Neutrophil (primary cell): ENCODE results near the gene APBB1IP.
A peak's percentile ranks its signal among the peaks of the same experiment; 100 is the strongest.
"Not testable (repeated sequence)": the region's sequence is repeated elsewhere in the genome, so short reads cannot be mapped to it uniquely, and the experiment has no call there.

Experiments
- H3K27ac ChIP-seq: fragments of 200-600 bp; sonication (generic); 2 replicates; pipeline ENCODE4 v1.5.1; 2016; ENCODE audit warnings: mild to moderate bottlenecking, moderate library complexity
- H3K27me3 ChIP-seq: fragments of 200-600 bp; sonication (generic); 2 replicates; pipeline ENCODE4 v1.6.0; 2016; ENCODE audit warnings: mild to moderate bottlenecking
- H3K36me3 ChIP-seq: fragments of 200-600 bp; sonication (generic); 2 replicates; pipeline ENCODE4 v1.5.1; 2017
- H3K4me1 ChIP-seq, 2 experiments: fragments of 200-600 bp in 1 of 2; sonication (generic) in 1 of 2; 1 replicate in 1 of 2; 2 replicates in 1 of 2; pipeline versions ENCODE4 v1.5.1 to v1.6.1; 2013 to 2016; ENCODE audit warnings: low read depth in 1 of 2, low read length in 1 of 2, mild to moderate bottlenecking in 1 of 2, moderate library complexity in 1 of 2; ENCODE audit not compliant: control insufficient read depth in 1 of 2, insufficient read depth in 1 of 2
- H3K4me3 ChIP-seq, 2 experiments: fragments of 200-600 bp in 1 of 2; sonication (generic) in 1 of 2; 1 replicate in 1 of 2; 2 replicates in 1 of 2; pipeline ENCODE4 v1.5.1; 2013 to 2016; ENCODE audit warnings: low read depth in 1 of 2, low read length in 1 of 2, mild to moderate bottlenecking in 1 of 2, moderate library complexity in 1 of 2
- H3K9me3 ChIP-seq: fragments of 200-600 bp; sonication (generic); 2 replicates; pipeline ENCODE4 v1.5.1; 2016
- TF ChIP-seq, protein P1 (sequence below): fragments of 200-600 bp; sonication (generic); IDR thresholded peaks from 2 replicates; pipeline ENCODE4 v1.5.1; 2016; ENCODE audit warnings: antibody characterized with exemption

Gene APBB1IP

DNA sequence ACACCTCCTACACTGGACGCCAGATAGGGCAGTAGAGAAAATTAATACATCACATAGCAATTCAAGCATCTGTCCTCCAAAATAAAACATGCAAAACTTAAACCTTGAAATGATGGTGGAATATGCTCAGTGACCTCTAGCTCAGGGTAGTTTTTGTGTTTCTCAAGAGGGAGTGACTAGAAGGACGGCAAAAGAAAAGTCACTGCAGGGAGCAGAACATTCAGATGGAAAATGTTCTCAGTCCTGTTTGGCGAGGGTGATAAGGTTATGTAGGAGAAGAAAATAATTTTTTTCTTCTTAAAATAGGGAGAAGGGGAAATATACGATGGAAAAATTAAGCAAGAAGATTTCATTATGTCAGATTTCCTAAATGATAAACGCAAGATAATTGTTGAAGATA lies 50.9 kb downstream of the APBB1IP start:
- Histone ChIP-seq H3K4me1 (peaks cover 80 to 84% of the 10 kb centered on the region in 2 experiments), H3K9me3 (no peaks in the 10 kb centered on the region), H3K36me3 (peaks cover 28% of the 10 kb centered on the region), H3K27ac (peak overlapping the region; percentile 81), H3K27me3 (no peaks in the 10 kb centered on the region), H3K4me3 (no peak overlapping the region)
- TF ChIP-seq, protein P1, sequence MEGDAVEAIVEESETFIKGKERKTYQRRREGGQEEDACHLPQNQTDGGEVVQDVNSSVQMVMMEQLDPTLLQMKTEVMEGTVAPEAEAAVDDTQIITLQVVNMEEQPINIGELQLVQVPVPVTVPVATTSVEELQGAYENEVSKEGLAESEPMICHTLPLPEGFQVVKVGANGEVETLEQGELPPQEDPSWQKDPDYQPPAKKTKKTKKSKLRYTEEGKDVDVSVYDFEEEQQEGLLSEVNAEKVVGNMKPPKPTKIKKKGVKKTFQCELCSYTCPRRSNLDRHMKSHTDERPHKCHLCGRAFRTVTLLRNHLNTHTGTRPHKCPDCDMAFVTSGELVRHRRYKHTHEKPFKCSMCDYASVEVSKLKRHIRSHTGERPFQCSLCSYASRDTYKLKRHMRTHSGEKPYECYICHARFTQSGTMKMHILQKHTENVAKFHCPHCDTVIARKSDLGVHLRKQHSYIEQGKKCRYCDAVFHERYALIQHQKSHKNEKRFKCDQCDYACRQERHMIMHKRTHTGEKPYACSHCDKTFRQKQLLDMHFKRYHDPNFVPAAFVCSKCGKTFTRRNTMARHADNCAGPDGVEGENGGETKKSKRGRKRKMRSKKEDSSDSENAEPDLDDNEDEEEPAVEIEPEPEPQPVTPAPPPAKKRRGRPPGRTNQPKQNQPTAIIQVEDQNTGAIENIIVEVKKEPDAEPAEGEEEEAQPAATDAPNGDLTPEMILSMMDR: no peak

GRCh38 chr10:26490367-26490766 lies 52.2 kb downstream of the APBB1IP start:
- H3K9me3 ChIP-seq, H3K27me3 ChIP-seq: not testable (repeated sequence)
- Histone ChIP-seq H3K4me1 (peaks cover 68 to 71% of the 10 kb centered on the region in 2 experiments), H3K27ac (peak overlapping the region; percentile 81), H3K4me3 (peak overlapping the region; percentile 11 to 37), H3K36me3 (peaks cover 41% of the 10 kb centered on the region)

DNA sequence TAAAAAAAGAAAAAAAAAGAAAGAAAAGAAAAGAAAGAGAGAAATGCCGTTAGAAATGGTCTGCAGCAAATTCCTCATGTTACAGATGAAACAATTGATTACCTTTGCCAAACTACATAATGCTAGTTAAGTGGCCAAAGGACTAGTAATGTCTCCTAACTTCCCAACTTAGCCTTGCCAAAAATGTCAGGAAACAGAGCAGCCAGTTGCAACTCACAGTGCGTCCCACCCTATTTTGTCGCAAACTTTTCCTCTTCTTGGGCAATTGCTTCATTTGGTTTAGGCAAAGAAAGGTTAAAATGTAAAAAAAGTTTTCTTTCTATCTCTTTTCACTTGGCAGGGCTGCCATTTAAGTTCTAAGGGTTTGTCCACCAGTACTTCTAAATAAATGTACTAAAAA lies 53.1 kb downstream of the APBB1IP start:
- H3K9me3 ChIP-seq: no peaks in the 10 kb centered on the region
- no peaks in the 10 kb centered on the region for H3K27me3 ChIP-seq
- H3K36me3 ChIP-seq: peaks cover 47% of the 10 kb centered on the region
- peak overlapping the region; percentile 16 to 37 for H3K4me3 ChIP-seq
- TF ChIP-seq, protein P1: no peak
- H3K4me1 ChIP-seq: peaks cover 60 to 63% of the 10 kb centered on the region in 2 experiments
- peak overlapping the region; percentile 81 for H3K27ac ChIP-seq

GRCh38 chr10:26491934-26492333 lies 53.8 kb downstream of the APBB1IP start:
- peak overlapping the region; percentile 16 to 26 for H3K4me3 ChIP-seq
- H3K4me1 ChIP-seq: peaks cover 53 to 56% of the 10 kb centered on the region in 2 experiments
- H3K27ac ChIP-seq: peak overlapping the region; percentile 81
- H3K9me3 ChIP-seq: no peaks in the 10 kb centered on the region
- peaks cover 54% of the 10 kb centered on the region for H3K36me3 ChIP-seq
- H3K27me3 ChIP-seq: no peaks in the 10 kb centered on the region
- TF ChIP-seq, protein P1: no peak

- not testable (repeated sequence) for H3K27me3 ChIP-seq, H3K4me3 ChIP-seq, H3K9me3 ChIP-seq
- Histone ChIP-seq H3K27ac (peak overlapping the region; percentile 81), H3K4me1 (peaks cover 45 to 49% of the 10 kb centered on the region in 2 experiments), H3K36me3 (peaks cover 62% of the 10 kb centered on the region)
Observed at GRCh38 chr10:26492725-26493124, 54.6 kb downstream of the APBB1IP start.

DNA sequence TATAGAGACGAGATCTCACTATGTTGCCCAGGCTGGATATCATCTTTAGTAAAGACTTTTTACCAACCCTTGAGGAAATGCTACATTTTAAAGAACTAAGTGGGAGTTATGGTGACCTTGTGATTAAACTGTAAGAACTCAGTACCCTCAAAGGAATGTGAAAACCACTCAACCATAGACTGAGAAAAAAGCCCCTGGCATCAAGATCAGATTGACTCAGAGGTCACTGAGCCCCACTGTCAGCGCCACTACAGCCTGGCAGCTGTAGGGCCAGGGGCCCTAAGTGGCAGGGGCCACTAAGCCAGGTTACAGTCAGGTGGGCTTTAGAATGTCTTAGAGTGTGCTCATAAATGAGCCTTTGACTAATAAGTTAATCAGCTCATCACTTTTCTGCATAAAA lies 55.9 kb downstream of the APBB1IP start:
- TF ChIP-seq, protein P1: no peak

GRCh38 chr10:26499426-26499825 lies 61.3 kb downstream of the APBB1IP start:
- Histone ChIP-seq H3K27me3 (no peaks in the 10 kb centered on the region), H3K27ac (peak overlapping the region; percentile 8), H3K4me3 (no peak overlapping the region), H3K9me3 (no peaks in the 10 kb centered on the region), H3K4me1 (peaks cover 16 to 19% of the 10 kb centered on the region in 2 experiments), H3K36me3 (peaks cover 94% of the 10 kb centered on the region)
- TF ChIP-seq, protein P1: no peak

More for the DNA sequence above, 55.9 kb downstream of the APBB1IP start:
- Histone ChIP-seq H3K4me1 (peaks cover 32 to 36% of the 10 kb centered on the region in 2 experiments), H3K27me3 (no peaks in the 10 kb centered on the region), H3K36me3 (peaks cover 67% of the 10 kb centered on the region), H3K27ac (peak overlapping the region; percentile 33), H3K4me3 (no peak overlapping the region), H3K9me3 (no peaks in the 10 kb centered on the region)
